Mesenteric fat pad (tissue), 1 donor: ENCODE data around the gene BEAN1. TPM values are rescaled to one million over a fixed set of nuclear protein-coding genes. Genes with fewer than 3 reads are reported as not detected.
A peak's percentile ranks its signal among the peaks of the same experiment; 100 is the strongest.

Experiments
- DNase-seq: peaks from one replicate; pipeline ENCODE4 v3.0.0-alpha.2; 2020; ENCODE audit warnings: low spot score
- long read RNA-seq: library from polyadenylated mRNA; unstranded; transcript quantifications from one replicate; pipeline ENCODE4 v2.0.0, GENCODE V29; 2020
- total RNA-seq: library from RNA; stranded (reverse); fragmentation: NEBNext Ultra II Directional; extraction: Animal tissue kit (Norgen Biotek cat#: 25700); gene quantifications from one replicate; pipeline ENCODE4 v1.2.1, GENCODE V29; 2021
- donor health status: DM: yes; HTN: yes; CAD: no.

Gene BEAN1
- 0.51 TPM for total RNA-seq
- long read RNA-seq, partial matches to known transcripts: 0 of 8 reads
- long read RNA-seq, other reads (novel, unspliced or antisense): 8 of 8 reads

- peak; percentile 75 for DNase-seq
These were observed at the start of gene BEAN1 for GRCh38 chr16:66427036-66427860. TSS of gene BEAN1 (plus strand) at chr16:66427295. CDS start at chr16:66437677, 10,382 bp downstream.

- no peak for DNase-seq
These were observed 49.8 kb upstream of the BEAN1 start for GRCh38 chr16:66377324-66377723.

DNA sequence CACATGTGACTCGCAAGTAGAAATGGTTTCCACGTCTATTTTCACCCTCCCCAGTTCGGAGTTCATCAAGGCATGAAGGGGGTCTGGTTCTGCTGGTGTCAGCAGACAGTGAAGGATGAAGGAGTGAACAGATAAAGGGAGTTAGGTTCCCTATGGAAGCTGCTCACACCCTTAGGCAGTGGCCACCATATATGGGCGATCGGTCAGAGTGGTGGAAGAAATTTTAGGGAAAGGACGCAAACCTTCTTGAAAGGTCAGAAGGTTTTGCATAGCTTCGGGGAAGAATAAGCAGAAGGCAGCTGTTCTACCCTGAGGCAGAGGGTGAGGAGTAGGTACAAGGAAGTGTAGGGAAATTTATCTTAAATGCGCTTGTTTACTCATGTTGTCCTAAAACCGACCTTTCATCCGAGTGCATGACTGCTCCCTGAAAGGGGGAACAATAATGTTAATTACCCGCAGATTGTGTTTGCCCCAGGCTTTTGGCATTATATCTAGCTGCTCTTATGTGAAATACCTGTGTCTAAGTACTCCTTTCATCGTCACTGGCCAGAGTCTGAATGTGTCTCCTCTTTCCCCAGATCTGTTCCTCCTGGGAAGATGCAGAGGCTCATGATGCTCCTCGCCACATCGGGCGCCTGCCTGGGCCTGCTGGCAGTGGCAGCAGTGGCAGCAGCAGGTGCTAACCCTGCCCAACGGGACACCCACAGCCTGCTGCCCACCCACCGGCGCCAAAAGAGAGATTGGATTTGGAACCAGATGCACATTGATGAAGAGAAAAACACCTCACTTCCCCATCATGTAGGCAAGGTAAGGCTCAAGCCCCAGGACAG is 48.1 kb upstream of the BEAN1 start:
- no peak for DNase-seq

- no peak for DNase-seq
These were observed 47.5 kb upstream of the BEAN1 start for GRCh38 chr16:66379571-66379941.

DNA sequence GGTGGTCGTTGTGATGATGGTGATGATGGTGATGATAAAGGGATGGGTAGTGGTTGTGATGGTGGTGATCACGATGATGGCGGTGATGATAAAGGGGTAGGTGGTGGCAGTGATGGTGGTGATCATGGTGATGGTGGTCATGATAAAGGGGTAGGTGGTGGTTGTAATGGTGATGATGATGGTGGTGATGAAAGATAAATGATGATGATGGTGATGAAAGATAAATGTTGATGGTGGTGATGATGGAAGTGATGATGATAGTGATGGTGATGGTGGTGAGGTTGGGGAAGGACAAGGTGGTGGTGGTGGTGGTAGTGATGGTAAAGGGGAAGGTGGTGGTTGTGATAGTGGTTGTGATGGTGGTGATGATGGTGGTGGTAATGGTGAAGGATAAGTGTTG is 46.7 kb upstream of the BEAN1 start:
- no peak for DNase-seq

- DNase-seq: no peak
These were observed 45.4 kb upstream of the BEAN1 start for GRCh38 chr16:66381585-66382170.

DNA sequence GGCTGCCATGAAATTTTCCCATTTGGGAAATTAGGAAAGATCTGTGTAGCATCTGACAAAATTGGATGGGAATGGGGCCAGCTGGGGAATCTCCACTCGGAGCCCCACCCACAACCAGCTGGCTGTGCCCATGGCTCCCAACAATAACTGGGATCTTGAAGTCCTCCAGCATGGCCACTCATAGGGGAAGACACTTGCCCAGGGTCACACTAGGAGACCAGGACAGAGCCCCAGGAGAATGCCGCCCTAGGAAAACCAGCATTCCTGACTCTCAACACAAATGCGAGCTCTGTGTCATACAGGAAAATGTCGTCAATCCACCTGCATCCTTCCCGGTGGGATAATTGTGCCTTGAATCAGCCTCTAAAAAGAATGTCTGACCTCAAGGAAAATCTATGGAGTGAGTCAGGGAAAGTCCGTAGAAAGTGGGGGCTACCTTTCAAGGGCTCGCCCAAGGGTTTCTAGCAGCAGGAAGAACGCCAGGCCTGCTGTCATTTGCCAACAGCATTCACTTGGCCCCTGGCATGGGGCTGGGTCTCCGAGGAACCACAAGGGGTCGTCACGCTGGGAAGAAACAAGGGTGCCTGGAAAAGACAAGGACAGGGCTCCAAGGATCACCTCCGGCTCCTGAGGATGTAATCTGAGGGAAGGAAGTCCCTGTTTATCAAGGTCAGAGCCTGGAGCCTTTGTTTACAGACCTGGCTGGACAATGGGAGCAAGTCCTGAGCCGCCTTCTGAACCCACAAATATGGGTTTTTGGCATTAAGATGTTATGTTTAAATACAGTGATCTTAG is 44.7 kb upstream of the BEAN1 start:
- no peak for DNase-seq

GRCh38 chr16:66382966-66383299 is 44.2 kb upstream of the BEAN1 start:
- no peak for DNase-seq

DNA sequence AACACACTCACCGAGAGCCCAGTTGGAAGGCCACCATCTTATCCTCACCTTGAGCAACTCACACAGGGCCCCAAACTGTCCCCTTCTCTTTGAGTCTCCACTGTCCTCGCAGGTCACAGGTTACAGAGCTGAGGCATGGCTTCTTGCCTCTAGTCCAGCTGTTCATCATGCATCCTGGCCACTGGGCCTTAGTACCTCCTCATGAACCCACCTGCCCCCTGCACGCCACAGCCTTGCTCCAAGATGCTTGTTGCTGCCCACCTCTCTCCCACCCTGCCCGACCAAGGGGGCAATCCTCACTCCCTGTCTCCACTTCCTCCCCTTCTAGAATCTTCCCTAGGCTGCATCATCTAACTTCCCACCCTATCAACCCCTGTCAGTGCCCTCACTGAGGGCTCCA is 43.5 kb upstream of the BEAN1 start:
- DNase-seq: peak; percentile 39

- no peak for DNase-seq
These were observed 41.7 kb upstream of the BEAN1 start for GRCh38 chr16:66385415-66385814.

DNA sequence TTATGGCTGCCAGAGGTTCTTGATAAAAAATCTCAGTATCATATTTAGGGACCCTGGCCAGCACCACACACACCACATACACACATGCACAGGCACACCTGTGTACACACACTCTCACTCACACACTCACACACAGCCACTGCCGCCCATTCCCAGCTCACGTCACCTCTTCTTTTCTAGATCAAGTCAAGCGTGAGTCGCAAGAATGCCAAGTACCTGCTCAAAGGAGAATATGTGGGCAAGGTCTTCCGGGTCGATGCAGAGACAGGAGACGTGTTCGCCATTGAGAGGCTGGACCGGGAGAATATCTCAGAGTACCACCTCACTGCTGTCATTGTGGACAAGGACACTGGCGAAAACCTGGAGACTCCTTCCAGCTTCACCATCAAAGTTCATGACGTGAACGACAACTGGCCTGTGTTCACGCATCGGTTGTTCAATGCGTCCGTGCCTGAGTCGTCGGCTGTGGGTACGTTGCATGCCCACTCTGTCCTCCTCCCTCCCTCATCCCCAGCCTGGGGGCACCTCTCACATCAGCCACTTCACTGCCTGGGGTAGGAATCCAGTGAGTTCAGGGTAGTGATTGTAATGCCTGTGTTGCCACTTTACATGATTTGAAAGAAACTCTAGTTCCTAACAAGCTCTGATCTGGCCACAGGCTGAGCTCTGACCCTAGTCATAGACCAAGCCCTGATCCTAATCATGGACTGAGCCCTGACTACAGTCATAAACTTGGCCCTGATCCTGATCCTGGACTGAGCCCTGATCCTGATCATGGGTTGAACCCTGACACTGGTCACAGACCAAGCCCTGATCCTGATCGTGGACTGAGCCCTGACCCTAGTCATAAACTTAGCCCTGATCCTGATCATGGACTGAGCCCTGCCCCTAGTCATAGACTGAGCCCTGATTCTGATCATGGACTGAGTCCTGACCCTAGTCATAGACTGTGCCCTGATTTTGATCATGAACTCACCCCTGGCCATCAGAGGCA is 40.2 kb upstream of the BEAN1 start:
- DNase-seq: peak; percentile 65

- no peak for DNase-seq
These were observed 39.2 kb upstream of the BEAN1 start for GRCh38 chr16:66387817-66388332.

- DNase-seq: no peak
These were observed 38.5 kb upstream of the BEAN1 start for GRCh38 chr16:66388350-66389139.

GRCh38 chr16:66389256-66390176 is 37.6 kb upstream of the BEAN1 start:
- peak; percentile 81 for DNase-seq

- DNase-seq: peak; percentile 78
These were observed 36.6 kb upstream of the BEAN1 start for GRCh38 chr16:66390346-66391108.

DNA sequence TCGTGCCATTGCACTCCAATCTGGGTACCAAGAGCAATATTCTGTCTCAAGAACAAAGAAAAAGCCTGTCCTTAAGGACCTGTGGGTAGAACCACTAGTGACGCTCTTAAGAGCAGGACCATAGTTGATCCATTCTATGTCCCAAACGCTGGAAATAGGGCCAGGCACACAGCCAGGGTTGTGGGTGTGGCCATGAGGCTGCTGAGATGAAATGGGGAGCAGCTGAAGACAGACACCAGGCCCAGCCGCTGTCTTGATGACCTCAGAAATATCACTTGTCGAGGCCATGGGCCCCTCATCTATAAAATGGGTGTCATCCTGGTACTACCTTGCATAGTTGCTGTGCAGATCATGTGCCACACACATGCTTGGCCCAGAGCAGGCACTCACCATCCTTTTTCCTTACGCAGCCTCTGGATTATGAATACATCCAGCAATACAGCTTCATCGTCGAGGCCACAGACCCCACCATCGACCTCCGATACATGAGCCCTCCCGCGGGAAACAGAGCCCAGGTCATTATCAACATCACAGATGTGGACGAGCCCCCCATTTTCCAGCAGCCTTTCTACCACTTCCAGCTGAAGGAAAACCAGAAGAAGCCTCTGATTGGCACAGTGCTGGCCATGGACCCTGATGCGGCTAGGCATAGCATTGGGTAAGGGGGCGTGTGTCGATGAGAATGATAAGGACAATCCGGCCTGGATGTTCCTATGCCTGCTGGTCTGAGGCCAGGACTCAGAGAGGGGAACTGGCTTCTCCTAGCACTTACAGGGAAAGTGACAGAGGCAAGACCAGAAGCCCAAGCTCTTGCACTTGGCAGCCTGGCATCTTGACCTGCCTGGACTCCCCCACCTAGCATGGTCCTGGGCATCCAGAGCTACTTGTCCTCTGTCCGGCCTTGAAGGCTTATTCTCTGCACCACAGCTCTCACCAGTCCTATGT is 35.1 kb upstream of the BEAN1 start:
- no peak for DNase-seq
